Stimulated activated CD8-positive, alpha-beta memory T cell treated with anti-CD3 and anti-CD28 coated beads, Interleukin-15, amount 100 ng/mL, for 24 hours (primary cell): ENCODE data around the gene GFRA1.

Experiments used
- DNase-seq: peaks from one replicate; pipeline ENCODE4 v3.0.0-alpha.2; 2020; ENCODE audit warnings: low read depth

GFRA1 gene

DNA sequence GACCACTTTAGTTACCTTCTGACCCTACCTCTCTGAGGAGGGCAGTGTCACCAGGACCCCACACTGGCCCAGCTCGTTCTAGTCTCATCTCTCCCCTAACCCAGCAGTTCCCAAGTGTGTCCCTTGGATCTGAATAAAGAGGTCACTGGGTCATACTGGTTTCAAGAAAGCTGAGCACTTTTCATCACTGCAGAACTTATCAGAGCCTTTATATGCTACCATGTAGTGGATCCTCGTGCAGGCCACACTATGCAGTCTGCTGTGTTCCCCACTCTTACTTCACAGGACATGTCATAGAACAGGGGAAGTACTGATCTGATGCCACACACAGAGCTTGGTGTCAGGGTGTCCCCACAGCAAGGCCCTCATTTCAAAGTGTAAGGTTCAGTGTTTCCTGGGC, 113.8 kb downstream of the GFRA1 start:
- DNase-seq = no peak

DNA sequence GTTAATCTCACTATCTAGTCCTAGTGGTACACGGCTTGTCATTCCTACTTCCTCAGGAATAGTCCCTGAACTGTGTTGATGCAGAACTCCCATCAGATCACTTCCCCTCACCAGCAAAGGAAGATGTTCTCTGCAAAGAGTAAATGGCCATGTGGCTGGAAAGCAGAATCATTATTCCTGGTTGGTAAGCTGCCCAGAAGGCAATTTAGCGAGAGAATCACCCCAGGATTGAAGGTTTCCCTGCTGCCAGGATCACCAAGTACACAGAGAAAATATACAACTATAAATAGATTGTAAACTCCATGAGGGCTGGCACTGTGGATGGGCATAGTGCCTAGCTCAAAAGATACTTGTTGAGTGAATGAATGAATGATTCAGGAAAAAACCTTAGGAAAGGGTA, 115.0 kb downstream of the GFRA1 start:
- no peak for DNase-seq

DNA sequence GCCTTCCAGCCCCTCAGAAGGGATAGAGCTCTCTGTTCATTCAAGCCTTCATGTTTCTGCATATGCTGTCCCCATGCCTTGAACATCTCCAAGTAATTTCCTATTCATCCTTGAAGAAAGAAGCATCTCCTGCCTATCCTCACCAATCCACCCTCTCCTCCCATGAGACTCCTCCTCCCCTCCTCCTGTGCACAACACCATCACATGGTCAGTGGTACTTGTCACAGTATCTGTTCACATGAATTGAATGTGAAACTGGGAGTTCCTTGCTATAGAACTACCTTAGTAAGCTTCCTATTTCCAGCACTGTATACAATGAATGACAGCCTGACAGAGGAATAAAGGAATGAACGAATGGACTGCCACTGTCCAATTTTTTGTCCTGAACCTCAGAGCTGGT, 115.5 kb downstream of the GFRA1 start:
- DNase-seq = no peak

DNA sequence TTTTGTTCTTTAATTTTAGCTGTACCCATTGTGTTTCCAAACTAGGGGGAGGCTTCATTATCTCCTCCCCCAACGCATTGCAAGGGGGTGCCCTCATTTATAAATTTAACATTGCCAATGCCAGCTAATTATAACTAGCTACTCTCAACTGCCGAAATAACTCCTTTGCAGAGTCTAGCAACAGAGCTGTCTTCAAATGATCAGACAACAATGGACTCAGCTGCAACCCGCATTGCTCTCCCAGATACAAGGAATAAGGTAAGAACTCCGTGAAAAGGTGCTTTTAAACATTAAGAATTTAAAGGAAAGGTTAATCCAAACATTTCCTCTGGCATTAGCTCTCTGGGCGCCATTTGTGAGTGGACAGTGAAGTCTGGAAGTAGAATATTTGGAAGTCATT, 116.2 kb downstream of the GFRA1 start:
- no peak for DNase-seq

DNA sequence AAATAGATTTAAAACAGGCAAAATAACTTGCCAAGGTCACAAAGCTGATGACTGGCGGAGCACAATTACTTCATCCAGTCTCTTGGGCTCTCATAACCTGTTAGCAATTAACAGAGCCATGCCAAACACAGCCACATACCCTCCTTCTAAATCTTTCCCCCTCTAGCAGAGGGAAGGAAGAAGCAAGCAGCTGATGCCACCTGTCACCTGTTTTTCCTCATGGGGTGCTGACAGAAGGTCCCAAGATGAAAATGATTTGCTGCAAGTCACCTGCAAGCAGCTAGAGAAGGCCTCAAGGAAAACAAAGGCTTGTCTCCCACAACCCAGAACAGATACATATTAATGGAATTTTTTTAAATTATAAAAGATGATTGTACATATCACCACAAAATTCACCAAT, 117.8 kb downstream of the GFRA1 start:
- no peak for DNase-seq

DNA sequence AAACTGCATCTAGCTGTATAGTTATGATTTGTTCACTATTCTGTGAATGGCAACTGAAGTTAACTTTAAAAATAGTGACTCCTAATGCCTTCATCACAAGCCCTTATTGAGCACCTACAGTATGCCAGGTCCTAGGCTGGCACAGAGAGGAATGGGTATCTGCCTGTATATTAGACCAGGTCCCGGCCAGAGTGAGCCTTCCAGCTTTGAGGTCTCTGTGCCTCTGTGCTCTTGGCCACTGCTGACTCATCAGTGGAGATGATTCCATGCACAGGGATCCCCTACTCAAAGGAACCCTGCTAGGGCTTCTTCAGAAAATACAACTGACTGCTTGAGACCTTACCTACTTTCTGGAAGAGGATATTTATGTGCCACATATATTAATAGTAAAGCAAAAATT, 118.4 kb downstream of the GFRA1 start:
- no peak for DNase-seq

DNA sequence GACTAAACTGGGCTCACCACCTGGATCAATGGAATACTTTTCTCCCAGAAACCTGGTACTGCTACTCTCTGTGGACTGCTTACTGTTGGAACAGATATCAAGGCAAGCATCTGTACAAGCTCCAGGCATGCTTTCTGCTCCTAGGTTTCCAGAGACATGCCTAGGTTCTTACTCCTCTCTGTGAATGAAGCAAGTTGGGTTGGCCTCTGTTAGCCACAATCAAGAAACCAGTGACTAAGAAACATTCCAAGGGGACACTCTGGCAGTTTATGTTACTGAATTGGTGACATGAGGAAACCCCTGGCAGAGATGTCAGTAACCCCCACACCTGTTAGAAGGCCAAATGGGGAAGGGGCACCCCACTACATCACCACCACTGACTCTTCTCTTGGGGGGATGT, 121.9 kb downstream of the GFRA1 start:
- DNase-seq = no peak

DNA sequence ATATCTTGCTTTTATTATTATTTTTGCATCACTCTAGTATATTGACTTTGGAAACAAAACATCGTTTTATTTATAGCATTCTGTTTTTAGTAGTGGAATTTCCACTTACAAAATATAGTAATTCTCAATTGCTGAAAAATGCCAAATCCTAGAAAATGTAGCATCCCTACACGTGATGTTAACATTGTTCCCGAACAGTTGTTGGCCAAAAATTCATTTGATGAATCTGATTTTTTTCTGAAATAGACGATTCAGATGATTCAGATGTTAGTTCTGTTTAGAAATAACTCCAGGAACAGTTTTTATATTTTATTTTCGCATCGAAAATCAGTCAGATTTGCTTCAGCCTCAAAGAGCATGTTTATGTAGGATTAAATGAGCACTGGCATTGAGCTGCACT, 122.4 kb downstream of the GFRA1 start:
- no peak for DNase-seq

DNA sequence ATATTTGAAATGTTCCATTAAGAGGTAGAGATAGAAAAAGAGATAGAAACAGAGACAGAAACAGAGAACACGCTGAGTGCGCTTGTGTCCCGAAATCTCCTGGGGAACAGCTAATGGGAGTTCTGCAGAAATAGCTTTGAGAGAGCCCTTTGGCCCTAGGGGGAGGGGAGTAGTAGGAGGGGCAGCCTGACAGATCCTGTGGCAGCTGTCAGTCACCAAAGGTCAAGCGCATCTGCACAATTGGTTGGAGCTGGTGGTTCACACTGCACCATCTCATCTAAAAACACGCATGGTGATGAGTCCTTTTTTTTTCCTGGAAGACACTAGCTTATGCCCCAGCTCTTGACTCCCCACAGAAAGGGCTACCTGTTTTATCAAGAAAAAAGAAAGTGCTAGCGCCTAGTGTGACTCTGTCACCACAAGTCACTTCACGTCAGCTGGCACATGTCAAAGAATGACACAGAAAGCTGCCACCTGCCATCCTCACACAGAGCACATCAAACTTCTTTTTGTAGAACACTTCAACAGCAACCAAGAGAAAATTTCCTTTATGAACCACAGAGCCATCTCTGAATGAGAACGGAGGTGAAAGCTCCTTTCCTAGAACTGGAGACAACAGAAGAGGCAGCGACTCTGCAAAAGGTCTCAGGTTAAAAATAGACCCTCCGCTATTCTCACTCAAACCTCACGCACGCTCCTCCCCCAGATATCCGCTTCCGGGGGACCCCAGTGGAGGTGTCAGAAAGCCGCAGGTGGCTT, 125.7 kb downstream of the GFRA1 start:
- DNase-seq = no peak

DNA sequence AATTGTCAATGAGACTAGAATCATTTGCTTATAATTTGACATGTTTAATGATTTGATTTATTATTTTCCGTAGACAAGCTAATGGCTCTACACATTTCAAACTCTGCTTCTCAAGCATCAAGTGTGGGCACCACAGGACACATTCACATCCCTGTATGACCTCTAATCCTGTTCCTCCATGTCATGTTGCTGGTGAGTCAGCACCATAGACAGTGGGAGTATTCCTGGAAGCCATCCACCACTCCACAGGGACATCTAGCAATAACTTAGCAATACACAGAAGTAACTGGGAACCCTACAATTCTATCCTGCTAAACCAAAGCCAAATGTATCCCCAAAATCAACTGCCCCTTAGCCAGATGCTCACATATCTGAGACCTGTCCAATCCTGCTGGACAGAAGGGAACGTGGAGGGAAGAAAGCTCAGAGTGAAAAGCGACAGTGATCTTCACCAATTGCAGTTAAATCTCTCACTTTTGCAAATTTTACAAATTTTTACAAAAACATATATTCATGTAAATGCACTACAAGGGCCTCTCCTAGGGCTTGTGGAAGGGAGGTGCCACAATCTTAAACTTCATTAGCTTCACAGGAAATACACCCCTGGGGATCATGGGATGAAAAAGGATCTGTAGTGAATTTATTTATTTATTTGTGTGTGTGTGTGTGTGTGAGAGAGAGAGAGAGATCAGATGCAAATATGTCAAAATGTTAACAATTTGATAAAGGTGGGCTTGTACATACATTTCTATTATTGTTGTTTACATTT, 126.5 kb downstream of the GFRA1 start:
- DNase-seq = no peak

DNA sequence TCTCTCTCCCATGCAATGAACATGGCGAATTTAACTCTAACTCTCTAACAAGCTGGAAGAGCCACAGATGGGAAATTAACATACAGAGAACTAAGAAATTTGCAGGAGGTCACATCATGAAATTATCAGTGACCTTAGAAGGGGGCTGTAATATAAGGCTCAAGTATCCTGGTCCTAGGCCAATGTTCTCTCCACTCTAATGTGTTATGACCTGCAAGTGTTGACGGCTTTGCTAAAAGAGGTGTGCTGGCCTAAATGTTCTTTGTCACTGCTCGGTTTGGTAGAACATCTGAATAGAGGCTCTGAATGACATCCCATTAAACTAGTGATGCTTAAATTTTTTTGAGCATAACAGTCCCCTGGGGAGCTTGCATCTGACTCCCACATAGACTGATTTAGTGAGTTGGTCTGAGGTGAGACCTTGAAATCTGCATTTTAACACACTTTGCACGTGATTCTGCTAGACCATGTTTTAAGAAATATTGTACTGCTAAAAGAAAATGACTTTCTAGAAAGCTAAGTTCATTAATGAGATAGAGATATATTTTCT, 129.3 kb downstream of the GFRA1 start:
- DNase-seq = no peak

DNA sequence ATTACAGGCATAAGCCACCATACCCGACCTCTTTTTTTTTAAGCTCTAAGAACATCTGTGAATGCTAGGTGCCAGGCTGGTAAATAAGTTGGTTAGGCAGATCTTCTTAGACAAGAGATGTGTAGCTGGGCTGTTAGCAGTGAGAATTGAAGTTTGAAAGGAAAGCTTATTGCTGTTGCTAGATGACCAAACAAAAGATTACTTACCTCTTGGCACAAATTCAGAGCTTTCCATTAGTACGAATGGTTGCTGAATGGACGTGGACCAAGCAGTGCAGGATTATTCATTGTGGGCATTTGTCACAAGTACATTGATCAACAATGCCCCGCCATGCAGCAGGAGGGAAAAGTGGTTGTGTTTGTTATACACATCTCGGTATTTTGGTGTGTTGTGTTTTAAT, 131.2 kb downstream of the GFRA1 start:
- DNase-seq = no peak

DNA sequence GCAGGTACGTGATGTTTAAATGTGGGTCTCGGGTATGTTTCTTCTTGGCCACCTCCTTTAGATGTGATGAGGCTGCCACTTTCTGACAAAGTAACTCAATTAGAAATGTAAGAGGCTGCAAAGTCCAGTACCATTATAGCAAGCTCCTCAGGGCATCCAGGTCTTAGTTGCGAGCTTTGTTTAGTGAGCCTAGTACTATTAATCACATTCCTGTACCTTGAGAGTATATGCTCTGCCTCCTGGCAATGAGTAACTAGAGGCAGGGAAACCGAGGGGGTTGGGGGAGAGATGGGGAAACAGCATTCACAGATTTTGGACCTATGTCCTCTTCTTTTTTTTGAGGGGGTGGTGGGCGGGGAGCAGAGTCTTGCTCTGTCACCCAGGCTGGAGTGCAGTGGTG, 131.8 kb downstream of the GFRA1 start:
- DNase-seq = no peak

DNA sequence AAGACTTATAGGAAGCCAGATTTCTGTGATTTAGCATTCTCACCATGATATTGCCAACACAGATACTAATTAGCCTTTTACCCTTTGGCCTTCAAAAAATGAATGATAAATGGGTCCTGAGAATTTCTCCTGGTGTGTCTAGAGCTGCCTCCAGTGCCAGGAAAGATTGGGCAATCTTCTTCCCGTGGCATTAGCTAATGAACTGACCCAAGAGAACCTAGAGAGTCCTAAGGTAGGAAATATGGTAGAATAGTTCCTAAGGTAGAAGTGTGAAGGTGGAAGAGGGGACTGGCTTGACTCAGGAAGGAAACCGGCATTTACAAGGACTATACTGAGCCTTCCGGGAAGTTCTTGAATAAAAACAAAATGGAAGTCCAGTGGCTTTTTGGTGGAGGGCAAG, 133.1 kb downstream of the GFRA1 start:
- no peak for DNase-seq

DNA sequence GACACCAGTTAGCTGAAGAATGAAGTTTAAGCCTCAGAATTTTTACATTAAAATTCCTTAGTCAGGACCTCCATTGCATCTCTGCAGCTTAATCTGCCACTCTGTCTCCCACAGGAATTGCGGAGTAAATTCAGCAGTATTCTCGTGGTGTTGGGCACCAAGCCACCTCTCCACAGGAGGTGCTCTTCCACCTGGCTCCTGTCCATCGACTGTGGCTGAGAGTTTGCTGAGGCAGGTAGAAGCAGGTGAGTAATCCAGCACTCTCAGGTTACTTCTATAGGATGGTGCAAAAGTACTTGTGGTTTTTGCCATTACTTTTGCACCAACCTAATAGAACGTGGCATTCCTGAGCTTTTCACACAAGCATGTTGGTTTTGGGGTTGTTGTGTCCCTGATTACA, 134.1 kb downstream of the GFRA1 start:
- no peak for DNase-seq

DNA sequence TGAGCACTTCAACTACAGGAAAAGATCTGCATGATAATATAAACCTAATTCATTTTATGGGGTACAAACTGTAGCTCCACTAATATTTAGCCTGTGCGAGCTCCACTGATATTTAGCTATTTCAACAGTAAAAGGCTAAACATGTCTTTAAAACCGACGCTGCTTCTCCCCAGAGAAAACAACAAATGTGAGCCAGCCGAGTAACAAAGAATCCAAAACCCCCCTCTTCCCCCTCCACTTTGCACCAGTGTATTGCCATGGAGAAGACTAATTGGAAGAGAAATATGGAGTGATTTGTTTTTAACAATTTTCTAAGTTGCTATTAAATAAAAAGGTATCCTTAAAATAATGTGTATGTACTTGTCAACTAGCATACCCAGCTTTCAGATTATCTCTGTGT, 136.7 kb downstream of the GFRA1 start:
- DNase-seq = no peak

DNA sequence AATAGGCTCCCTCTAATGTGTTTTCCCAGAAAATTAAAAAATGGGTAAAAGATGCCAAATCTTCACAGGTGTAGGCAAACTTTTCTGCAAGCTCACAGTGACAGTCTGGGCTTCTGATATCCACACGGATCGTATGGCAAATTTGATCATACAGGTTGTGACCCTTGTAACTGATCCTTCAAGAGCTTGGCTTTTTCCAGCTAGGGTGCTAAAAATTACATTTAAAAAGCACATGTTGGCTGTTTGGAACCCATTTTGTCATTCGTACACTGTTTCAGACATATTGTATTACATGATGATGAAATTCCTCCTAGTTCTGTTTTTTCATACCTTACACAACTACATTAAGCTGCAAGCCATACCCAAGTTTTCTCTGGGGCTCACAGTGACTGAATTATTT, 138.7 kb downstream of the GFRA1 start:
- DNase-seq = no peak

DNA sequence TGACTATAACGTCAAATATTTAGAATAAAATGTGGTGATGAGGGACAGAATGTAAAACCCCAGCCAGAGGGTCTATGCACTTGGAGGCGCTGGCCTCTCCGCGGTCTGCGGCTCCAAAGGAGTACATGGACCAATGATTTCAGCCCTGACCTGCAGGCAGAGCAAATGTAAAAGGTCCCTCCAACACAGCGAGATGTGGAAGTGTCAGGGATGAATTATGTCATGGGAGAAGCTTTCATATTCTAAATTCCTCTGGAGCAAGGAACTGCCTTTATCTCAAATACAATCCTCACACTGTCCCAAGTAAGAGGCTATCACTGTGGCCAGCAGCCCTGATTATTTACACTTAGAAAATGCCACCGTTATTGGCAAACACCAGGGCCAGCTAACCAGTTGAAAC, 139.4 kb downstream of the GFRA1 start:
- no peak for DNase-seq

DNA sequence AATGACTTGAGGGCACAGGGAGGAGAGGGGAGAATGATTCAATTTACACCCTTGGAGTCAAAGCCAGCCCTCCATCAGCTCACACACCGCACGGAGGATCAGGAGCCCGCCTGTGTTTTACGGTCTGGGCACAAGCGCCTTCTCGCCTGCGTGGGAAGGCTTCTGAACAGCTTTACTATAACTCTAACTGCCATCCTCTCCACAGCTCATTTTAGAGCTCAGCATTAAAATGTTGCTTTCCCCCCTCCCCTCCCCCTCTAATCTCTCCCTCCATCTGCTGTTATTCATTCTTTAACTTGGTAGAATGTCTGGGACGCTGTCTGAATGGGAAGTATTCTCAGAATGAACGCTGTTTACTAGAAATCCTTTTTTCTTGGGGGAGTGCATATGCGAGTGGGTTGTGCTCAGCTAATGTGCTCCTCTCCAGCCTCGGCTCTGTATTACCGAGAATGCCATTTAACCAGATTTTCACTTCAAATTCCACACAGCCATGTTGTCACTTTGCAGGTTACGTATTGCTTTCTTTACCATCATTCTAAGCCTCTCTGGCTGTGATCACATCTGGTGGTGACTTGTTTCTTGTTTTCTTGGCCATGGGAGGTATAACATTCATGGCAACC, 140.1 kb downstream of the GFRA1 start:
- no peak for DNase-seq

DNA sequence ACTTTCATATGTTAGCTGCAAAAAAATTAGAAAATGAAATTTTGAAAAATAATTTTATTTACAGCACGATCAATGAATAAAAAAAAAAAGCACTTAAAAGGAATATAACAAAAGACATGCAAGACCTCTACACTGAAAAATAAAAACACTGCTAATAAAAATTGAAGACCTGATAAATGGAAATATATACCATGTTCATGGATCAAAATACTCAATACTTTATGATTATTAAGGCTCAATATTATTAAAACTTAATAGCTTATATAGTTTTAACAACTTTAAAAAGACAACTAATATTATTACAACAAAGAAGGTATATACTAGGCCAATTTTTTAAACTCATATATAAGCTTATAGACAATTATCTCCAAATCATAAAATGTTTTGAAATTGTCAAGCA, 143.0 kb downstream of the GFRA1 start:
- DNase-seq = no peak

DNA sequence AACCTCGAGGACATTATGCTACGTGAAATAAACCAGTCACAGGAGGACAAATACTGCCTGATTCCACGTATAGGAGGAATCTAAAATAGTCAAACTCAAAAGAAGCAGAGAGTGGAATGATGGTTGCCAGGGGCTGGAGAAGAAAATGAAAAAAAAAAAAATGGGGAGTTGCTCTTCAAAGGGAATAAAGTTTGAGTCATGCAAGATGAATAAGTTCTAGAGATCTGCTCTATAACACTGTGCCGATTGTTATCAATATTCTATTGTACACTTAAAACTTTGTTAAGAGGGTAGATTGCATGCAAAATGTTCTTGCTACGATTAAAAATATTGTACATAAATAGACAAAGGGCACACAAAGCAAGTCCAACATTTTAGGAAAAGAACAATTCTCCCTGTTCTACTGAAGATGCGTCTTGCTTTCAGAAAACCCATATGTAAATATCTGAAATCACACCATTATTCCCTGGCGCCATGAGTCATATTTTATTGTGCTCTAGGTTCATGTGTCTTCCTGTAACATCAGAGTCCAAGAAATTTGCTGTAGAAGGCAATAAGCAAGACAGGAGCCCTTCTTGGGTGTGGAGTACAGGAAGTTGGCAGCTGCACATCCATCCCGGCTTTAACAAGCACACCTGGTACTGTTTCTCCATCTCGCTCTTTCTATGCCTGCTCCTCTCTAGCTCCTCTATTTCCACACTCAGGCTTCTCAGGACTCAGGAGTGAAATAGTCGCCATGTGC, 145.9 kb downstream of the GFRA1 start:
- DNase-seq = no peak

DNA sequence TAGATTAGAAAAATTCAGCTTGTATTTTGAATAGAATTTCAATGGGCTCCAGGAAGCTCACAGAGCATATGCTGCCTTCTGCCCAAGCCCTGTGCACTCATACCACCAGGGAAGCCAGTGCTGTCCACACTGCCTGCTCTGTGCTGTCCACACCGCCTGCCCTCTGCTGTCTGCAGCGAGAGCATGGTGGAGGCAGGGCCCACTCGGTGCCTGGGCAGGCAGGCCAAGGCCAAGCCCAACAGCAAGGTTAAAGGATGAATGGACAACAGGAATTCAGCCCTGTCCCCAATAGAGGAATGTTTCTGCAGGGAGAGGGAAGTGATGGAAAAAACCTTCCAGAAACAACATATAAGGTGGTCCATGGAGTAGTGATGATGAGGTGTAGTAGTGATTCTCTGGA, 146.8 kb downstream of the GFRA1 start:
- no peak for DNase-seq
